ENCODE data around the gene SGCD. TPM values are rescaled to one million over a fixed set of nuclear protein-coding genes. Genes with fewer than 3 reads are reported as not detected.

The SGCD gene
- total RNA-seq, 1 experiment from 2014 or later = not detected

- ChIA-PET POLR2A (no interaction called here), CTCF (no interaction called here)
- no peak overlapping the region for H3K27ac ChIP-seq (ENCODE audit: low read length)
- no peaks in the 10 kb centered on the region for H3K9me3 ChIP-seq (ENCODE audit: control insufficient read depth, insufficient read depth, low read depth, low read length)
- in situ Hi-C loops (cut with HindIII; ENCODE audit: low pct_unique_long_range_greater_than_20kb, low sequenced_read_pairs) (no loop called here), intact Hi-C loops (cut with micrococcal nuclease; ENCODE audit: unreplicated experiment) (no loop called here)
- no TSS peak for BruUV-seq (replicated peaks)
- no peak overlapping the region for H3K4me3 ChIP-seq (ENCODE audit: low read depth in 2 of 2, low read length in 2 of 2)
- no peaks in the 10 kb centered on the region for H3K4me1 ChIP-seq (ENCODE audit: control insufficient read depth, insufficient read depth, low read length)
- no peaks in the 10 kb centered on the region for H3K27me3 ChIP-seq (ENCODE audit: control insufficient read depth, insufficient read depth, low read length)
- TF ChIP-seq TCF7L2 (IDR thresholded peaks at IDR 0.05; ENCODE audit: low read depth, low read length) (no peak), CTCF (IDR thresholded peaks at IDR 0.05) (no peak), REST (IDR thresholded peaks at IDR 0.05; ENCODE audit: insufficient read depth in 1 of 2, low read depth in 2 of 2, low read length in 1 of 2) (no peak), SIN3A (IDR thresholded peaks at IDR 0.05; ENCODE audit: borderline replicate concordance, insufficient read depth, low read depth, low read length) (no peak), POLR2AphosphoS5 (IDR thresholded peaks at IDR 0.05; ENCODE audit: low read depth, low read length) (no peak)
- H3K36me3 ChIP-seq (ENCODE audit: control insufficient read depth, insufficient read depth, low read length) = no peaks in the 10 kb centered on the region
- ATAC-seq (no peak), DNase-seq (ENCODE audit: low read depth, low spot score) (no peak)
These were observed 5.3 kb downstream of the SGCD start for GRCh38 chr5:156332245-156332644.

- intact Hi-C loops (cut with micrococcal nuclease; ENCODE audit: unreplicated experiment) = no loop called here
- ATAC-seq = no peak
- BruUV-seq (replicated peaks) = no TSS peak
- Histone ChIP-seq H3K27me3 (ENCODE audit: control insufficient read depth, insufficient read depth, low read length) (no peaks in the 10 kb centered on the region), H3K9me3 (ENCODE audit: control insufficient read depth, insufficient read depth, low read depth, low read length) (no peaks in the 10 kb centered on the region), H3K4me1 (ENCODE audit: control insufficient read depth, insufficient read depth, low read length) (no peaks in the 10 kb centered on the region), H3K27ac (ENCODE audit: low read length) (no peak overlapping the region), H3K36me3 (ENCODE audit: control insufficient read depth, insufficient read depth, low read length) (no peaks in the 10 kb centered on the region), H3K4me3 (ENCODE audit: low read depth in 2 of 2, low read length in 2 of 2) (no peak overlapping the region)
- no peak for DNase-seq (ENCODE audit: low read depth, low spot score)
- CTCF ChIA-PET = no interaction called here
- POLR2A ChIA-PET = no interaction called here
- TF ChIP-seq POLR2AphosphoS5 (IDR thresholded peaks at IDR 0.05; ENCODE audit: low read depth, low read length) = no peak
- no peak for TF ChIP-seq CTCF (IDR thresholded peaks at IDR 0.05)
- TF ChIP-seq TCF7L2 (IDR thresholded peaks at IDR 0.05; ENCODE audit: low read depth, low read length) = no peak
- TF ChIP-seq SIN3A (IDR thresholded peaks at IDR 0.05; ENCODE audit: borderline replicate concordance, insufficient read depth, low read depth, low read length) = no peak
- no peak for TF ChIP-seq REST (IDR thresholded peaks at IDR 0.05; ENCODE audit: insufficient read depth in 1 of 2, low read depth in 2 of 2, low read length in 1 of 2)
- in situ Hi-C loops (cut with HindIII; ENCODE audit: low pct_unique_long_range_greater_than_20kb, low sequenced_read_pairs) = no loop called here
These were observed 12.3 kb downstream of the SGCD start for GRCh38 chr5:156339139-156339841.

Data from Panc1 (cell line).